Mucosa of rectum (tissue), 2 donors: ENCODE measurements around the gene BGN.

Source experiments
- H3K27ac ChIP-seq, 2 donors: one replicate each; pipeline ENCODE4 v1.7.0; 2013; ENCODE audit warnings: inconsistent platforms in 2 of 2, low read depth in 2 of 2, low read length in 2 of 2
- H3K27me3 ChIP-seq, 2 donors: one replicate each; pipeline ENCODE4 v1.7.0; 2013; ENCODE audit warnings: low read length in 2 of 2; ENCODE audit not compliant: control insufficient read depth in 2 of 2, insufficient read depth in 2 of 2
- H3K36me3 ChIP-seq, 2 donors: one replicate each; pipeline ENCODE4 v1.7.0; 2013; ENCODE audit warnings: low read length in 2 of 2; ENCODE audit not compliant: control insufficient read depth in 2 of 2, insufficient read depth in 2 of 2
- H3K4me1 ChIP-seq, 2 donors: one replicate each; pipeline ENCODE4 v1.7.0; 2013; ENCODE audit warnings: low read length in 2 of 2, mild to moderate bottlenecking in 1 of 2; ENCODE audit not compliant: control insufficient read depth in 2 of 2, insufficient read depth in 2 of 2
- H3K4me3 ChIP-seq, 2 donors: one replicate each; pipeline ENCODE4 v1.7.0; 2013; ENCODE audit warnings: low read length in 2 of 2
- H3K9ac ChIP-seq, 2 donors: one replicate each; pipeline ENCODE4 v1.7.0; 2013; ENCODE audit warnings: low read length in 2 of 2, low read depth in 1 of 2, mild to moderate bottlenecking in 1 of 2
- H3K9me3 ChIP-seq, 2 donors: one replicate each; pipeline ENCODE4 v1.7.0; 2013; ENCODE audit warnings: low read length in 2 of 2; ENCODE audit not compliant: control insufficient read depth in 2 of 2
- donor health status: healthy.
- donor health status: Normal muscosa, but diverticular disease.

Gene BGN

GRCh38 chrX:153477901-153478300 is 16.9 kb upstream of the BGN start:
- Histone ChIP-seq H3K27me3 (peaks cover 0 to 13% of the 10 kb centered on the region in 2 donors), H3K4me3 (no peak overlapping the region), H3K9ac (no peak overlapping the region), H3K4me1 (peaks cover 2% of the 10 kb centered on the region in 2 donors), H3K9me3 (no peaks in the 10 kb centered on the region), H3K36me3 (no peaks in the 10 kb centered on the region), H3K27ac (no peak overlapping the region)

- H3K4me3 ChIP-seq: no peak overlapping the region
- H3K27me3 ChIP-seq: peaks cover 0 to 13% of the 10 kb centered on the region in 2 donors
- H3K4me1 ChIP-seq: peaks cover 2% of the 10 kb centered on the region in 2 donors
- H3K27ac ChIP-seq: no peak overlapping the region
- H3K36me3 ChIP-seq: no peaks in the 10 kb centered on the region
- H3K9ac ChIP-seq: no peak overlapping the region
- no peaks in the 10 kb centered on the region for H3K9me3 ChIP-seq
Observed at GRCh38 chrX:153478746-153479145, 16.0 kb upstream of the BGN start.

DNA sequence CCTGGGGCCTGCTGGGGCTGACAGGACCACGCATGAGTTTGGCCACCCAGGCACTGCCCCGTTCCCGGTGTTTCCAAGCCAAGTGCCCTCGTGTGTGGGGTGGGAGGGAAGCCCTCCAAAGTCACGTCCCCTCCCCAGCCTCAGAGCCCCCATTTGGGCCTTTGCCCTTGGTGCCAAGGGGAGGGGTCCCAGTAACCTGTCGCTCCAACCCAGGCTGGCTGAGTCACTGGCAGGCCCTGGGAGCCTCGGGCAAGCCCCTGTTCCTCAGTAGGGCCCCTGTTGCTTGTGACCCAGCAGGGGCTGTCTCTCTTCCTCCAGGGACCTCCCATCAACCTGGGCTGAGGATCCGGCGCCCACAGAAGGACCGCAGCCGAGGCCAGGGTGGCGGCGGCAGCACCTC is 13.7 kb upstream of the BGN start:
- Histone ChIP-seq H3K4me3 (no peak overlapping the region), H3K9ac (no peak overlapping the region), H3K27ac (no peak overlapping the region), H3K36me3 (no peaks in the 10 kb centered on the region), H3K4me1 (peaks cover 0 to 2% of the 10 kb centered on the region in 2 donors), H3K27me3 (peaks cover 0 to 8% of the 10 kb centered on the region in 2 donors), H3K9me3 (no peaks in the 10 kb centered on the region)

DNA sequence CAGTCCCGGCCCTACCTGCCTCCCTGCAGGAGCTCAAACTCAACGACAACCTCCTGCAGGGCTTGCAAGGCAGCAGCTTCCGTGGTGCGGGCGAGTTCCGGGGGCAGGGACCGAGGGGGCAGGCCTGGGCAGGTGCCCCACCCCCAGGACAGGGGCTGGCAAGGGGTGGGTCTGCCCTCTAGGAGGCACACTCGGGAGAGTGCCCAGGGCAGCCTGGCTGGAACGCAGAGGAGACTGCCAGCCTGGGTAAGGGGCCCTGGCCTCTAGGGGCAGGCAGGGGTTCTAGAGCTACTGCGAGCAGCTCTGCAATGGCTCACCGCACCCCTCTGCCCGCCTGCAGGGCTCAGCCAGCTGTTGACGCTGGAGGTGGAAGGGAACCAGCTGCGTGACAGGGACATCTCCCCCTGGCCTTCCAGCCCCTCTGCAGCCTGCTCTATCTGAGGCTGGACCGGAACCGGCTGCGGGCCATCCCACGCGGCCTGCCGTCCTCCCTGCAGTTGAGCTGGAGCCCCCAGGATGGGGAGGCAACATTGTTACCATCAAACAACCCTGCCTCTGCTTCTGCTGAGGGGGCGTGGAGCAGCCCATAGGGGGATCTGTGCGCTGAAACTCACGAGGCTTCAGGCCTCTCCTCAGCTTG is 12.3 kb upstream of the BGN start:
- Histone ChIP-seq H3K9ac (no peak overlapping the region), H3K27ac (no peak overlapping the region), H3K4me3 (no peak overlapping the region), H3K36me3 (no peaks in the 10 kb centered on the region), H3K9me3 (no peaks in the 10 kb centered on the region), H3K4me1 (no peaks in the 10 kb centered on the region), H3K27me3 (peaks cover 0 to 3% of the 10 kb centered on the region in 2 donors)

DNA sequence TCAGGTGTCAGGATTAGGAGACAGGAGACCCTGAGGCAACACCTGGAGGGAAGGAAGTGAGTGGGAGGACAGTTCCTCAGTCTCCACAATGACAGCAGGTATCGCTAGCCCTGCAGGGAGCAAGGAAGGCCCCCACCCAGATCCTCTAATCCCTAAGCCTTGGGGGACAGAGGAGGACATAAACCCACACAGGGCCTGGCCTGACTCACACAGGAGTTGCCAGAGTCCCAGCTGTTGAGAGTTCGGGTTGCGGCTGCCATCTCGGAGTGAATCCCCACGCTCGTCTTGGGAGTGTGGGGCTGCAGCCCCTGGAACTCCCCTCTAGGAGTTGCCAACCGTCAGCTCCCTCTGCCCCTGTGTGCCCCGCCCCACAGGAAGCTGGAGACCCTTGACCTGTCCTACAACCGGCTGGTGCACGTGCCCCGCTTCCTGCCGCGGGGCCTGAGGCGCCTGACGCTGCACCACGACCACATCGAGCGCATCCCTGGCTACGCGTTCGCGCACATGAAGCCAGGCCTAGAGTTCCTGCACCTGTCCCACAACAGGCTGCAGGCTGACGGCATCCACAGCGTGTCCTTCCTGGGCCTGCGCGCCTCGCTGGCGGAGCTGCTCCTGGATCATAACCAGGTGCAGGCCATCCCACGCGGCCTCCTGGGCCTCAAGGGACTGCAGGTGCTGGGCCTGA is 9.2 kb upstream of the BGN start:
- Histone ChIP-seq H3K36me3 (no peaks in the 10 kb centered on the region), H3K27ac (no peak overlapping the region), H3K27me3 (no peaks in the 10 kb centered on the region), H3K9me3 (no peaks in the 10 kb centered on the region), H3K4me1 (no peaks in the 10 kb centered on the region), H3K4me3 (no peak overlapping the region), H3K9ac (no peak overlapping the region)

DNA sequence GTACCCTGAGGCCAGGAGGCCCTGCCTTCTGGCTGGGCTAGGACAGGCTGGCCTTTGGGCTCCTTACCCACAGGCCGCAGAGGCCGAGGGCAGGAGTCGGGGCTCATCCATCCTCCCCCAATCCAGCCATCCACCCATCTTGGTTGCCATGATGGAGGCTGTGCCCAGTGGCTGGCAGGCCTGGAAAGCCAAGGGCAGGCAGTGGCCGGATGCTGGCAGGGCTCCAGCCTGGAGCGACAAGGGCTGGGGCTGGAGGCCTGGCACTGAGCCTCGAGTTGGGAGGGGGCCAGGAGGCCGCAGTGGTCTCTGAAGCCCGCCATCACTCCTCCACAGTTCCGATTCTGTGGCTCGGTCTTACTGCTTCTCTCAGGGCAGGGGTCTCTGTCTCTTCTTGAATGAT is 8.6 kb upstream of the BGN start:
- Histone ChIP-seq H3K9me3 (no peaks in the 10 kb centered on the region), H3K4me3 (no peak overlapping the region), H3K27me3 (no peaks in the 10 kb centered on the region), H3K27ac (no peak overlapping the region), H3K36me3 (no peaks in the 10 kb centered on the region), H3K9ac (no peak overlapping the region), H3K4me1 (no peaks in the 10 kb centered on the region)

DNA sequence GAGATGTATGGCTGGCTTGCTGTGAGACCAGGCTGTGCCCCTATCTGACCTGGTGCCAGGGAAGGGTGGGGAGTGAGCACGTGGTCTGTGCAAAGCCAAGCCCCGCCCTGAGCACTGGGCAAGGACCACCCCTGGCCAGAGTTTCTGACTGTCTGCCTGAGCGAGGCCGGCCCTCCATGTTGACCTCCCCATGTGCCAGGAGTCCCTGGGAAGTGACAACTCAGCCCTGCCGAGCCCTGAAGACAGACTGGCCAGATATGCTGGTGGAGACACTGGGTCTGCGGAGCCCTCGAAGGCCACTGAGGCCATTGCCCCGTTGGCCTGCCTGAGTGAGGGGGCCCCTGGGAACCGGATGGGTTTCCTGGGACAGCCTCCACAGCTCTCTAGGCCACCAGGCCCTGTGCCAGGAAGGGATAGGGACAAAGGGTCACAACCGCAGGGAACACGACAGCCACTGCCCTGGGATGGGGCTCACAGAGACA is 7.1 kb upstream of the BGN start:
- Histone ChIP-seq H3K4me3 (no peak overlapping the region), H3K27ac (no peak overlapping the region), H3K36me3 (no peaks in the 10 kb centered on the region), H3K9ac (no peak overlapping the region), H3K9me3 (no peaks in the 10 kb centered on the region), H3K4me1 (no peaks in the 10 kb centered on the region), H3K27me3 (no peaks in the 10 kb centered on the region)

GRCh38 chrX:153488231-153488914 is 6.4 kb upstream of the BGN start:
- Histone ChIP-seq H3K9me3 (no peaks in the 10 kb centered on the region), H3K27me3 (no peaks in the 10 kb centered on the region), H3K4me1 (no peaks in the 10 kb centered on the region), H3K27ac (no peak overlapping the region), H3K4me3 (no peak overlapping the region), H3K36me3 (no peaks in the 10 kb centered on the region), H3K9ac (no peak overlapping the region)

DNA sequence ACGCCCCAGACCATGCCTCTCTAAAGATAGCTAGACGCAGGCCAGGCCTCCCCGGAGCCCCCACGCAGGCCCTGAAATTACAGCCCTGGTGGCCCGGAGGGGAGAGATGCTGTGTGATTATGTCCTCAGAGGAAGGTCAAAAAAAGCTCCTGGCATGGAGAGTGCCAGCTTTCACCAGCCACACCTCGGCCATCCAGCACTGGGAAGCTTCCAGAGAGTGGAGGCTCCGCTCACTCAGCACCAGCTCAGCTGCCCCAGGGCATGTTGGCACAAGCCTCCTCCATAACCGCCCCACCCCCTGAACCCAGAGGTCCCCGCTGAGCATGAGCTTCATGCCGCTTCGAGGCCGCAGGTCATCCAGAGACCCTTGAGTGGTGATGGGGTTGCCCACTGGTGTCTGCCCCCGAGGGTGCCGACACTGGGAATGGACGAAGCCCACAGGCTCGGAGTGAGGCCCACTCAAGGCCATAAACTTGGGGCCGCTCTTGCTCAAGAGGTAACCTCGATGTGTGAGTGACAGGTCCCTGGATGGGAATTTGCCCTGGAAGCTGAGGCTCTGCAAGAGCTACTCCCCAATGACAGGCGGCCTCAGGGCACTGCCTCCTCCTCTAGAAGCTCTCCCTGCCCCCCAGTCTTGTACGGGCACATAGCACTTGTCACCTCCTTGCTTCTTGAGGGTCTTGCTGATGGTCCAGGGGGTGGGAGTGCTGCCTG is 4.4 kb upstream of the BGN start:
- Histone ChIP-seq H3K4me3 (no peak overlapping the region), H3K9ac (no peak overlapping the region), H3K9me3 (no peaks in the 10 kb centered on the region), H3K36me3 (no peaks in the 10 kb centered on the region), H3K4me1 (no peaks in the 10 kb centered on the region), H3K27me3 (peaks cover 0 to 3% of the 10 kb centered on the region in 2 donors), H3K27ac (no peak overlapping the region)
